NCI-H345 (cell line): ENCODE data around the gene LGALS9B.
"Not testable (repeated sequence)": the region's sequence is repeated elsewhere in the genome, so short reads cannot be mapped to it uniquely, and the experiment has no call there.

Experiments used
- DNase-seq: peaks from one replicate; lab custom pipeline; 2025; lab: John Stamatoyannopoulos, UW

LGALS9B gene

DNA sequence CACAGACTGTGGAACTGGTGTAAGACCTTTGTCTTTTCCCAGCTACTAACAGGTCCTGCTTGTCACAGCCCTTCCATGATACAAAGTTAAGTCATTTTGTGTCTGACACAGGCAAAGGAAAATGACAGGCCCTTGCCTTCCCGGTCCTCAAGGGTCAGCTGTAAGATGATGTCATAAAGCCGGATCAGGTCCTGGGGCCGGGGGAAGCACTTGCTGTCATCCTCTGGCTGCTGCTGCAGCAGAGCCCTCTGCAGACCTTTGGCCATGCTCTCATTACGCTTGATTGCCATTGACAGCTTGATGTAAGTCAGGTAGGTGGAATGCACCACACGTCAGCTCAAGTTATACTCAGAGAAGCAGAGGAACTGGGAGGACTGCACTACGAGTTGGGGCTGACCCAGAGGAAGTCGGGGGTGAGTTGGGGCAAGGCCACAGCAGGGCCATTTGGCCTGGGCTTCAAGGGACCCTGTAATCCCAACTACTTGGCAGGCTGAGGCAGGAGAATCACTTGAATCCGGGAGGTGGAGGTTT is 50.9 kb downstream of the LGALS9B start:
- not testable (repeated sequence) for DNase-seq

- DNase-seq, result not testable (repeated sequence)
These were observed 51.9 kb downstream of the LGALS9B start for GRCh38 chr17:20415479-20415878.

- DNase-seq, result not testable (repeated sequence)
These were observed 65.9 kb downstream of the LGALS9B start for GRCh38 chr17:20401306-20402022.

DNA sequence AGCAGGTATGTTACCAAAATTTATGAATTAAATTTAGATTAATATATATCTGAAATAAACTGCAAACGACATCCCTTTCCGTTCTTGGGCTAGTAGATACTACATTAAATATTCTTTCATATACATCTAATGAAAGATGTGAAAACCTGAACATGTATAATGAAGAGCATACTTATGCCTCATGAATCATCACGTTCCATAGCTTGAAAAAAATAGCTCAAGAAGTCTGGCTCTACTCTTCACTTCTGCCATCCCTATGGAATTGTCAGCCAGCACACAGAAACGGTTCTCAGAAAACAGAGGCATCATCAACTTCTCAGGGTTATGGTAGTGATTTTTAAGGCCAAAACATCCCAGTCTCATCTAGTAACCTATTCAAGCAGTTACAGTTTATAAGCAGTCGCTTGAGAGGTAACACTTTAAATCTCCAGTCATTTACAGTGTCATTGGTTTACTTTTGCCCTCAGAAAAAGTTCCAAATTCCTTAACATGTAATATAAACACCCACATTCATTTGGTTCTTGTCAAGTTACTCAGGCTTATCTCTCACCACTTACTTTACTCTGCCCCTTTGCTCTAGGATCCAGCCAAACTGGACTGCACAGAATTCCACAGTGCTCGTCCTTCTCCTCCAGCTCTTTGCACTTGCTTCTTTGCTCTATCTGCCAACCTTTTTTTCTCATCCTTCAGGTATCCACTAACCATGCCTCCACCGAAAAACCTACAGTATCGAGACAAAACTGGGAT is 66.6 kb downstream of the LGALS9B start:
- DNase-seq, result not testable (repeated sequence)
